ENCODE data around the gene AVPR2.

The AVPR2 gene

DNA sequence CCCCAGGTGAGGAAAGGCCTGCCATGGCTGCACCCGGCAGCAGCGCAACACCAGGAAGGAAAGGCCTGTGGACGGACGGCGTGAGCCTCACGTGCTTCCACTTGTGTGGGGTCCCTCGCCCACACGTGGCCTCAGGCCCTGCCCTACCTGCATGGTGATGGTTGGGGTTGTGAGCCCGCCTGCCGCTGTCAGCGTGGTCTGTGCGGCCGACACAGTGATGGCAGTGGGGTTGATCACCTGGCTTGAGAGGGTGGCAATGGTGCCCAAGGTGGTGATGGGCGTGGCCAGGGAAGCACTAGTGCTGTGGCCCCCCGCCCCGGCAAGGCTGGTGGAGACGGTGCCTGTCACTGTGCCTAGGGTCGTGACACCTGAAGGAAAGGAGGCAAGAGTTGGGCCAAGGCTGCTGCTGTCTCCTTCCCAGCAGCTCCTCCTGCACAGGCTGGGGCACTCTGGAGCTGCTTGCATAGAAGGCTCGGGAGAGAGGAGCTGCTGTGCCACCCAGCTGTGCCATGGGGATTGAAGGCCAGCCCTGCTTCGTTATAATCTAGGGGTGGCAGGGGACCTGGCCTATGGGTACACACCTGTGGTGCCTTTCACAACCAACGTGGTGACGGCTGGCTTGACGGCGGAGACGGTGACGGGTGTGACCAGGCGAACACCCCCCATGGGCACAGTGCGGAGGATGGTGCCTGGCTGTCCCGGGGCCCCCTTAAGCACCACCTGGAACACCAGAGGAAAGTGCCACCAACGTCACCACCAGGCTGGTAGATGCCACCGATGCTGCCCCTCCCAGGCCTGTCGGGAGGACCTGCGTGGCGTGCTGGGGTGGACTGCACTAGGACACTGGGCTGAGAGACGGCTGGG, 51.8 kb downstream of the AVPR2 start:
- TF ChIP-seq, protein P1, sequence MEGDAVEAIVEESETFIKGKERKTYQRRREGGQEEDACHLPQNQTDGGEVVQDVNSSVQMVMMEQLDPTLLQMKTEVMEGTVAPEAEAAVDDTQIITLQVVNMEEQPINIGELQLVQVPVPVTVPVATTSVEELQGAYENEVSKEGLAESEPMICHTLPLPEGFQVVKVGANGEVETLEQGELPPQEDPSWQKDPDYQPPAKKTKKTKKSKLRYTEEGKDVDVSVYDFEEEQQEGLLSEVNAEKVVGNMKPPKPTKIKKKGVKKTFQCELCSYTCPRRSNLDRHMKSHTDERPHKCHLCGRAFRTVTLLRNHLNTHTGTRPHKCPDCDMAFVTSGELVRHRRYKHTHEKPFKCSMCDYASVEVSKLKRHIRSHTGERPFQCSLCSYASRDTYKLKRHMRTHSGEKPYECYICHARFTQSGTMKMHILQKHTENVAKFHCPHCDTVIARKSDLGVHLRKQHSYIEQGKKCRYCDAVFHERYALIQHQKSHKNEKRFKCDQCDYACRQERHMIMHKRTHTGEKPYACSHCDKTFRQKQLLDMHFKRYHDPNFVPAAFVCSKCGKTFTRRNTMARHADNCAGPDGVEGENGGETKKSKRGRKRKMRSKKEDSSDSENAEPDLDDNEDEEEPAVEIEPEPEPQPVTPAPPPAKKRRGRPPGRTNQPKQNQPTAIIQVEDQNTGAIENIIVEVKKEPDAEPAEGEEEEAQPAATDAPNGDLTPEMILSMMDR (IDR thresholded peaks at IDR 0.05; ENCODE audit: low read depth, low read length, missing control alignments), result no peak

More for the DNA sequence above, 51.8 kb downstream of the AVPR2 start:
- no peak overlapping the region for H3K4me3 ChIP-seq (ENCODE audit: low read depth, low read length)
- DNase-seq (ENCODE audit: low read depth), result no peak

All from GM12864 (cell line).